OCI-LY1 (cell line): Measurements from ENCODE around the gene PUM2.

ENCODE experiments used
- H2AFZ ChIP-seq: fragments of 200-600 bp; sonication (generic), shearing (Covaris generic); 2 replicates; pipeline ENCODE4 v1.6.0; 2014; ENCODE audit warnings: antibody characterized with exemption, mild to moderate bottlenecking, low read length
- H3F3A ChIP-seq: fragments of 200-600 bp; sonication (generic), shearing (Covaris generic); 2 replicates; pipeline ENCODE4 v1.6.0; 2014; ENCODE audit warnings: mild to moderate bottlenecking, antibody characterized with exemption, low read length, moderate library complexity; ENCODE audit not compliant: insufficient read depth
- H3K27ac ChIP-seq: fragments of 200-600 bp; sonication (generic); 2 replicates; pipeline ENCODE4 v1.5.1; 2014; ENCODE audit warnings: low read length, mixed run types, mild to moderate bottlenecking, low read depth; ENCODE audit not compliant: poor library complexity, severe bottlenecking
- H3K27me3 ChIP-seq: fragments of 200-600 bp; sonication (generic); 2 replicates; pipeline ENCODE4 v1.6.0; 2014; ENCODE audit warnings: antibody characterized with exemption, mild to moderate bottlenecking, low read length, moderate library complexity; ENCODE audit not compliant: insufficient read depth
- H3K36me3 ChIP-seq: fragments of 200-600 bp; sonication (generic); 2 replicates; pipeline ENCODE4 v1.6.1; 2014; ENCODE audit warnings: mild to moderate bottlenecking, antibody characterized with exemption, low read length, moderate library complexity, mixed read lengths; ENCODE audit not compliant: insufficient read depth
- H3K4me1 ChIP-seq: fragments of 200-600 bp; sonication (generic); 2 replicates; pipeline ENCODE4 v1.5.1; 2014; ENCODE audit warnings: mild to moderate bottlenecking, low read length, moderate library complexity; ENCODE audit not compliant: insufficient read depth, severe bottlenecking
- H3K4me2 ChIP-seq: fragments of 200-600 bp; sonication (generic), shearing (Covaris generic); 2 replicates; pipeline ENCODE4 v1.6.1; 2014; ENCODE audit warnings: low read length
- H3K4me3 ChIP-seq: fragments of 200-600 bp; sonication (generic); 2 replicates; pipeline ENCODE4 v1.5.1; 2014; ENCODE audit warnings: low read length, low read depth, mild to moderate bottlenecking, mixed read lengths; ENCODE audit not compliant: poor library complexity, severe bottlenecking
- H3K79me2 ChIP-seq: fragments of 200-600 bp; shearing (Covaris generic); 2 replicates; pipeline ENCODE4 v1.6.1; 2016; ENCODE audit warnings: mixed run types, low read length, mixed read lengths; ENCODE audit not compliant: insufficient read depth
- H3K9ac ChIP-seq: fragments of 200-600 bp; sonication (generic), shearing (Covaris generic); 2 replicates; pipeline ENCODE4 v1.6.1; 2014; ENCODE audit warnings: mild to moderate bottlenecking, low read length, mixed read lengths
- H3K9me2 ChIP-seq: fragments of 200-600 bp; sonication (generic), shearing (Covaris generic); 2 replicates; pipeline ENCODE4 v1.6.1; 2014; ENCODE audit warnings: low read depth, mild to moderate bottlenecking, low read length, mixed read lengths
- H3K9me3 ChIP-seq: fragments of 200-600 bp; shearing (Covaris generic); 2 replicates; pipeline ENCODE4 v1.6.1; 2014; ENCODE audit warnings: low read length, mixed read lengths
- H4K20me1 ChIP-seq: fragments of 200-600 bp; sonication (generic), shearing (Covaris generic); 2 replicates; pipeline ENCODE4 v1.6.0; 2016; ENCODE audit warnings: mild to moderate bottlenecking, low read length; ENCODE audit not compliant: insufficient read depth
- EZH2 ChIP-seq: fragments of 200-600 bp; sonication (generic), shearing (Covaris generic); IDR thresholded peaks from 2 replicates; pipeline ENCODE4 v1.8.0; 2017; ENCODE audit warnings: borderline replicate concordance, mixed run types, mild to moderate bottlenecking, antibody characterized with exemption, low read length, moderate library complexity, mixed read lengths
- TF ChIP-seq, protein P1 (sequence below): fragments of 200-600 bp; sonication (generic), shearing (Covaris generic); IDR thresholded peaks from 2 replicates; pipeline ENCODE4 v1.5.1; 2017; ENCODE audit warnings: mild to moderate bottlenecking, antibody characterized with exemption, low read length, moderate library complexity, mixed read lengths

Gene PUM2

DNA sequence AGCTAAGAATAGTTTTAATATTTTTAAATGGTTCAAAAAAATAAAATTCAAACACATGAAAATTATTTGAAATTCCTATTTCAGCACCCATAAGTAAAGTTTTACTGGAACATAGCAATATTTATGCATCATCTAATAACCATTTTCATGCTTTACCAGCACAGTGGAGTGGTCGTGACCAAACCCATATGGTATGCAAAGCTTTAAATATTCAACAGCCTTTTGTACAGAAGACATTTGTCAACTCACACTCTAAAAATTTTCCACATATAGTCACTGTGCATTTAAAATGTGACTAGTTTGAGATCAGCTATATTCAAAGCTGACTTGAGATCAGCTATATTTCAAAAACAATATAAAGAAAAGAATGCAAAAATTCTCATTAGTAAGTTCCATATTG is 46.2 kb downstream of the PUM2 start:
- H2AFZ ChIP-seq: no peak overlapping the region
- no peak overlapping the region for H3K4me2 ChIP-seq
- no peaks in the 10 kb centered on the region for H4K20me1 ChIP-seq
- H3K27me3 ChIP-seq: no peaks in the 10 kb centered on the region
- no peak overlapping the region for H3K4me3 ChIP-seq
- no peaks in the 10 kb centered on the region; the same call in 1 of the 2 replicates for H3K79me2 ChIP-seq
- H3K27ac ChIP-seq: no peak overlapping the region
- H3K9me3 ChIP-seq: no peaks in the 10 kb centered on the region
- H3K4me1 ChIP-seq: no peaks in the 10 kb centered on the region
- H3K9ac ChIP-seq: no peak overlapping the region
- TF ChIP-seq, protein P1, sequence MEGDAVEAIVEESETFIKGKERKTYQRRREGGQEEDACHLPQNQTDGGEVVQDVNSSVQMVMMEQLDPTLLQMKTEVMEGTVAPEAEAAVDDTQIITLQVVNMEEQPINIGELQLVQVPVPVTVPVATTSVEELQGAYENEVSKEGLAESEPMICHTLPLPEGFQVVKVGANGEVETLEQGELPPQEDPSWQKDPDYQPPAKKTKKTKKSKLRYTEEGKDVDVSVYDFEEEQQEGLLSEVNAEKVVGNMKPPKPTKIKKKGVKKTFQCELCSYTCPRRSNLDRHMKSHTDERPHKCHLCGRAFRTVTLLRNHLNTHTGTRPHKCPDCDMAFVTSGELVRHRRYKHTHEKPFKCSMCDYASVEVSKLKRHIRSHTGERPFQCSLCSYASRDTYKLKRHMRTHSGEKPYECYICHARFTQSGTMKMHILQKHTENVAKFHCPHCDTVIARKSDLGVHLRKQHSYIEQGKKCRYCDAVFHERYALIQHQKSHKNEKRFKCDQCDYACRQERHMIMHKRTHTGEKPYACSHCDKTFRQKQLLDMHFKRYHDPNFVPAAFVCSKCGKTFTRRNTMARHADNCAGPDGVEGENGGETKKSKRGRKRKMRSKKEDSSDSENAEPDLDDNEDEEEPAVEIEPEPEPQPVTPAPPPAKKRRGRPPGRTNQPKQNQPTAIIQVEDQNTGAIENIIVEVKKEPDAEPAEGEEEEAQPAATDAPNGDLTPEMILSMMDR: no peak
- no peak for TF ChIP-seq EZH2
- no peaks in the 10 kb centered on the region for H3K9me2 ChIP-seq
- peaks cover 95% of the 10 kb centered on the region for H3K36me3 ChIP-seq
- H3F3A ChIP-seq: no peaks in the 10 kb centered on the region

DNA sequence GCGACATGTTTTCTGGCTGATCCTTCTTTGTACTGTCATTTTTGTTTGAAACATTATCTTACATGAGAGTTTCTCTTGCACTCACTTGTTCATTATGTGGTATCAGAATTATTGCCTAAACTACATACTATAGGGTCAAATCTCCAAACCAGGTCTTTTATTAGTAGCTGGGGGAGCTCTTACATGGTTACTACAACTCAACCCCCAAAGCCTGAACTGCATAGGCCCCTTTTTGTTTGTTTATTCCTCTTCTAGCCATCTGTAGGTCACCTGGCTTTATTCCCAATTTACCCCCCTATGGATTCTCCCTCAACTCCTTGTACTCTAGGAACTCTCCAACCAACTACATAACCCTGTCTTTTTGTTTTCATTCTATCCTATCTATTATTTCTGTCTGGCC is 46.7 kb downstream of the PUM2 start:
- Histone ChIP-seq H3K9me3 (no peaks in the 10 kb centered on the region), H3K9me2 (no peaks in the 10 kb centered on the region), H3K4me3 (no peak overlapping the region), H3K27ac (no peak overlapping the region), H3K27me3 (no peaks in the 10 kb centered on the region), H3F3A (no peaks in the 10 kb centered on the region), H3K4me2 (no peak overlapping the region), H3K9ac (no peak overlapping the region), H4K20me1 (no peaks in the 10 kb centered on the region), H3K4me1 (no peaks in the 10 kb centered on the region), H3K79me2 (no peaks in the 10 kb centered on the region; the same call in 1 of the 2 replicates), H3K36me3 (peaks cover 94% of the 10 kb centered on the region), H2AFZ (no peak overlapping the region)
- TF ChIP-seq, protein P1: no peak
- TF ChIP-seq EZH2: no peak

DNA sequence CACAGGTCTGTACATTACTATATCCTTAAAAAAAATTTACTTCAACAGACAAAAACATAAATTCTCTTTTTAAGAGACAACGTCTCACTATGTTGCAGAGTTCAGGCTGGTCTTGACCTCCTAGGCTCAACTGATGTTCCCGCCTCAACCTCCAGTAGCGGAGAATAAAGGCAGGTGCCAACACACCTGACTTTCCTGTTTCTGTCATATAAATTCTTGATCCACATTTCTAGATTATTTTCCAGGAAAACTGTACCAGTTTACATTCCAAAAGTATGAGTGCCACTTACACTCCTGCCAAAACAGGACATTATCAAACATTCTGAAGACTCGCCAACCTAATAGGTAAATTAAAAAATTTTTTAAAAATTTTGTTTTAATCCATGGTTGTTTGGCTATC is 48.6 kb downstream of the PUM2 start:
- Histone ChIP-seq H3K27me3 (no peaks in the 10 kb centered on the region), H3K4me1 (no peaks in the 10 kb centered on the region), H3K9ac (no peak overlapping the region), H3K27ac (no peak overlapping the region), H3K9me2 (no peaks in the 10 kb centered on the region), H3K4me2 (no peak overlapping the region), H3K36me3 (peaks cover 91% of the 10 kb centered on the region), H4K20me1 (no peaks in the 10 kb centered on the region), H3F3A (no peaks in the 10 kb centered on the region), H3K9me3 (no peaks in the 10 kb centered on the region), H2AFZ (no peak overlapping the region), H3K79me2 (peaks cover 12% of the 10 kb centered on the region), H3K4me3 (no peak overlapping the region)
- no peak for TF ChIP-seq EZH2
- TF ChIP-seq, protein P1: no peak
